WTC11 (cell line): ENCODE measurements around the gene WSB2.

Source experiments
- E2F1 ChIP-seq: sonication (generic); formaldehyde crosslinking; IDR thresholded peaks from 2 replicates; pipeline ENCODE4 v1.8.0; 2022; ENCODE audit warnings: mild to moderate bottlenecking, missing genetic modification reagents
- ESRRA ChIP-seq: sonication (generic); formaldehyde crosslinking; IDR thresholded peaks from 2 replicates; pipeline ENCODE4 v1.8.1; 2022; ENCODE audit warnings: mild to moderate bottlenecking, missing genetic modification reagents, borderline replicate concordance
- ETV6 ChIP-seq: sonication (generic); formaldehyde crosslinking; IDR thresholded peaks from 2 replicates; pipeline ENCODE4 v1.8.1; 2022; ENCODE audit warnings: mild to moderate bottlenecking, missing genetic modification reagents
- TF ChIP-seq, protein P1 (sequence below): fragments of 200-600 bp; IDR thresholded peaks from 2 replicates; pipeline ENCODE4 v1.8.0; 2022; ENCODE audit warnings: antibody characterized with exemption

DNA sequence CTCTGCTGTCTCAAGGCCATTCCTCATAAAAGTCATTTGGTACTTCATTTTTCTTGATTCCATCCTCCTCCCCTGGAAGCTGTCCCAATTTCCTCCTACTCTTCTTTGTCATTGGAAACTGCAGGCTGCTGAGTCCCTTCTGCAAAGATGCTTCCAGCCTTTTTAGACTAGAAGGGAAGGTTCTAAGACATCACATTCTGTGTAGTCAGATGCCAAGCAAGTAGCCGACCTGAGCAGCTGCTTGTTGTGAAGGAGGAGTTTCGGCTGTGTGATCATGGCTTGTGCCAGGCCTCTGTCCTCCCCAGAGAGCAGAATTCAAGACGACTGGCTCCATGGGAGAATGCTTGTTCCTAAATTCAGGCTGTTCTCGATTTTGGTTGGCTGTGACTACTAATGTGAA, 35.8 kb downstream of the WSB2 start:
- TF ChIP-seq, protein P1, sequence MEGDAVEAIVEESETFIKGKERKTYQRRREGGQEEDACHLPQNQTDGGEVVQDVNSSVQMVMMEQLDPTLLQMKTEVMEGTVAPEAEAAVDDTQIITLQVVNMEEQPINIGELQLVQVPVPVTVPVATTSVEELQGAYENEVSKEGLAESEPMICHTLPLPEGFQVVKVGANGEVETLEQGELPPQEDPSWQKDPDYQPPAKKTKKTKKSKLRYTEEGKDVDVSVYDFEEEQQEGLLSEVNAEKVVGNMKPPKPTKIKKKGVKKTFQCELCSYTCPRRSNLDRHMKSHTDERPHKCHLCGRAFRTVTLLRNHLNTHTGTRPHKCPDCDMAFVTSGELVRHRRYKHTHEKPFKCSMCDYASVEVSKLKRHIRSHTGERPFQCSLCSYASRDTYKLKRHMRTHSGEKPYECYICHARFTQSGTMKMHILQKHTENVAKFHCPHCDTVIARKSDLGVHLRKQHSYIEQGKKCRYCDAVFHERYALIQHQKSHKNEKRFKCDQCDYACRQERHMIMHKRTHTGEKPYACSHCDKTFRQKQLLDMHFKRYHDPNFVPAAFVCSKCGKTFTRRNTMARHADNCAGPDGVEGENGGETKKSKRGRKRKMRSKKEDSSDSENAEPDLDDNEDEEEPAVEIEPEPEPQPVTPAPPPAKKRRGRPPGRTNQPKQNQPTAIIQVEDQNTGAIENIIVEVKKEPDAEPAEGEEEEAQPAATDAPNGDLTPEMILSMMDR: no peak
- no peak for TF ChIP-seq ETV6
- TF ChIP-seq E2F1 (CRISPR knock-in tag): no peak
- TF ChIP-seq ESRRA (CRISPR knock-in tag): no peak
